Activated CD4-positive, alpha-beta T cell treated with anti-CD3 and anti-CD28 coated beads, Interleukin-10, Interleukin-2, amounts not matched to agents 100 ng/mL and 50 ng/mL, durations not matched to agents 16 hours and 8 hours (primary cell): ENCODE measurements around the gene TCIRG1.

Source experiments
- DNase-seq: peaks from one replicate; pipeline ENCODE4 v3.0.0-alpha.2; 2020

TCIRG1 gene

DNA sequence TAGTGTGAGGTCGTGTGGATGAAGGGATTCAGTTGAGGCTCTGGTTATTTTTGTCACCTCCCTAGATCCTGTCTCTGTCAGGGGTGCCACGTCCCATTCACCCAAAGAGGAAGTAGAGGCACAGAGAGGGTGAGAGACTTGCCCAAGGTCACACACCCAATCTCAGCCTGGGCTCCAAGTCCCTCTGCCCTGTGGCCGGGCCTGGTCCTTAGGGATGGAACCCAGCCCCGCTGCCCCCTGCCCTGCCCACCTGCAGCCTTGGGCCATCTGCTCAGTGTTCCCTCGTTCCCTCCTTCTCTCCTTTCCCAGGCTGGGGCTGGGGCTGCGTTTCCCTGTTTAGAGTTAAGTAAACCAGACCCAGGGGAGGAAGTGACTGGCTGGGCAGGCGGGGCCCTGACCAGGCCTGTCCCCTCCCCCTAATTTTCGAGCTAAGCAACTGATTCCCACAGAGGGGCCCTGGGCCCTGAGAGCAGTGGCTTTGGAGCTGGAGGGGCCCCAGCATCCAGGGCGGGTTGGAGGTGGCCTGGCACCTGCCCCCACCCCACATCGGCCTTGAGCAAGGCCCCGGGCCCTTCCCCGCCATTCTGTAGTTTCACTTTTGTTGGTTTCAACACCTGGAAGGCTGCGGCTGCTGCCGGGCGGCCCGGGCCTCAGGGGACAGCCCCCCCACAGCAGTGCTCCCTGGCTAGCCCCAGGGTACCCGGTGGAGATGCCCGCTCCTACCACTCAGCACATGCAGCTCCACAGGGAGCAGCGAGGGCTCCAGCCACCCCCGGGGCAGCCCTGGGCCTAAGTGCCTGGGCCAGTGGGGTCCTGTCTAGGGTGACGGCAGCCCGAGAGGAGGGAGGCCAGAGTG lies 1.5 kb downstream of the TCIRG1 start:
- DNase-seq, result peak; percentile 62

DNA sequence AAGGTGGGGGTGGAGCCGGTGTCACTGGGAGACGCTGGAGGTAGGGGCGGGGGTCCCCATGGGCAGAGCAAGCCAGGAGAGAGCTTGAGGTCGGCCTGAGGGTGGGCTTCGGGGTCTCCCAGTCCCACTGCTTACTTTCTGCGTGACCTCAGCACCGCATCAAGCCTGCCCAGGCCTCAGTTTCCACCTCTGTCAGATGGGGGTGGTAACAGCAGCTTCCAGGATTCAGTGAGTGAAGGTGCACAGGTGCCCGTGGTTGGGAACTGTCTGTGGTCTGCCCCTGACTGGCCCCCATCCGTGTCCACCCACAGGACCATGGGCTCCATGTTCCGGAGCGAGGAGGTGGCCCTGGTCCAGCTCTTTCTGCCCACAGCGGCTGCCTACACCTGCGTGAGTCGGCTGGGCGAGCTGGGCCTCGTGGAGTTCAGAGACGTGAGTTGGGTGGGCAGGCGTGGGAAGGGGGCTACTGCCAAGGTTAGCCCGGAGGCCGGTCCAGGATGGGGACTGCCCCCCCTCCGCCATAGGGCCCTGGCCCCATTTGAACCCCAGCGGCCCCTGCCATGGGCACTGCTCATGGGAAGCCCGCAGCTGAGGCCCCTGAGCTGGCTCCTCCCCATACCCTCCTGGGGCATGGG lies 2.2 kb downstream of the TCIRG1 start:
- no peak for DNase-seq

GRCh38 chr11:68041617-68042218 lies 2.9 kb downstream of the TCIRG1 start:
- no peak for DNase-seq

DNA sequence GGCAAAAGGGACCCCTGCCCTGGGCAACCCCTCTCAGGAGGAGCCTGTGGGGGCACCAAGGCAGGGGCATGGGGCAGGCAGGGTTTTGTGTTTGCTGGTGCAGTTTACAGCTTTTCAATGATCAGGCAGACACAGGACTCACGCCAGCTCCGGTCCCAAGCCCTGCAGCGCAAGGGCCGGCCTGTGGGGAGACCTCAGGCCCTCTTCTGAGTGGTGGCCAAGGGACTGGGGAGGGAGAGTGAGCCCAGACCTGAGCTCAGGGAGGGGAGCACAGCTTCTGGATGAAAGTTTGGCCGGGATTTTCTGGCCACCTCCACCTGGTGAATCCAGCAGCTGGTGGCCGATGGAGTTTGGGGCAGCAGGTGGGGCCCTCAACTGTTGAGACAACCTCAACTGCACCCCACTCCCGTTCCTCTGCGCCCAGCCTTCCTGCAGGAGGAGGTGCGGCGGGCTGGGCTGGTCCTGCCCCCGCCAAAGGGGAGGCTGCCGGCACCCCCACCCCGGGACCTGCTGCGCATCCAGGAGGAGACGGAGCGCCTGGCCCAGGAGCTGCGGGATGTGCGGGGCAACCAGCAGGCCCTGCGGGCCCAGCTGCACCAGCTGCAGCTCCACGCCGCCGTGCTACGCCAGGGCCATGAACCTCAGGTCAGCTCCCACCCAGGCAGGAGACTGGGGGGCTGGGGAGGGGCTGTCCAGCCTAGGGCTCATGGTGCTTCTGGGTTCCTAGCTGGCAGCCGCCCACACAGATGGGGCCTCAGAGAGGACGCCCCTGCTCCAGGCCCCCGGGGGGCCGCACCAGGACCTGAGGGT lies 3.6 kb downstream of the TCIRG1 start:
- no peak for DNase-seq

GRCh38 chr11:68043029-68043348 lies 4.2 kb downstream of the TCIRG1 start:
- no peak for DNase-seq

- no peak for DNase-seq
Observed at GRCh38 chr11:68043349-68044144, 4.7 kb downstream of the TCIRG1 start.

GRCh38 chr11:68044145-68044813 lies 5.5 kb downstream of the TCIRG1 start:
- DNase-seq, result no peak

GRCh38 chr11:68044898-68045351 lies 6.1 kb downstream of the TCIRG1 start:
- DNase-seq, result no peak

DNA sequence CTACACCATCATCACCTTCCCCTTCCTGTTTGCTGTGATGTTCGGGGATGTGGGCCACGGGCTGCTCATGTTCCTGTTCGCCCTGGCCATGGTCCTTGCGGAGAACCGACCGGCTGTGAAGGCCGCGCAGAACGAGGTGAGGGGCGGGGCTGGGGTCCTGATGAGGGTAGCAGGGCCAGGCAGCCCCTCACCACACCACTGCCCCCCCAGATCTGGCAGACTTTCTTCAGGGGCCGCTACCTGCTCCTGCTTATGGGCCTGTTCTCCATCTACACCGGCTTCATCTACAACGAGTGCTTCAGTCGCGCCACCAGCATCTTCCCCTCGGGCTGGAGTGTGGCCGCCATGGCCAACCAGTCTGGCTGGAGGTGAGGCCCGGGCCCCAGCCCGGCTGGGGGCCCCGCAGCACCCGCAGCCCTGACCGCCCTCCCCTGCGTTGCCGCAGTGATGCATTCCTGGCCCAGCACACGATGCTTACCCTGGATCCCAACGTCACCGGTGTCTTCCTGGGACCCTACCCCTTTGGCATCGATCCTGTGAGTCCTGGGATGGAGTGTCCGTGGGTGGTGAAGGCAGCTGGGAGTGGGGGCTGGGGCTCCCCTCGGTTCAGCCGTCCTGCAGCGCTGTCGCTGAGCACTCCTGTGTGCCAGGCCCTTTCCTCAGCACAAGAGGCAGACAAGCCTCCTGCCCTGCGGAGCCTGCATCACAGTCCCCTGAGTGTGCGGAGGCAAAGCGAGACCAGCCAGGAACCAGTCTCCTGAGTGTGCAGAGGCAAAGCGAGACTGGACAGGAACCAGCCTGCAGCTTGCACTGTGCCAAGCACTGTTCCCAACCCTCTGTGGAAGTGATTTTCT lies 8.8 kb downstream of the TCIRG1 start:
- DNase-seq, result no peak

DNA sequence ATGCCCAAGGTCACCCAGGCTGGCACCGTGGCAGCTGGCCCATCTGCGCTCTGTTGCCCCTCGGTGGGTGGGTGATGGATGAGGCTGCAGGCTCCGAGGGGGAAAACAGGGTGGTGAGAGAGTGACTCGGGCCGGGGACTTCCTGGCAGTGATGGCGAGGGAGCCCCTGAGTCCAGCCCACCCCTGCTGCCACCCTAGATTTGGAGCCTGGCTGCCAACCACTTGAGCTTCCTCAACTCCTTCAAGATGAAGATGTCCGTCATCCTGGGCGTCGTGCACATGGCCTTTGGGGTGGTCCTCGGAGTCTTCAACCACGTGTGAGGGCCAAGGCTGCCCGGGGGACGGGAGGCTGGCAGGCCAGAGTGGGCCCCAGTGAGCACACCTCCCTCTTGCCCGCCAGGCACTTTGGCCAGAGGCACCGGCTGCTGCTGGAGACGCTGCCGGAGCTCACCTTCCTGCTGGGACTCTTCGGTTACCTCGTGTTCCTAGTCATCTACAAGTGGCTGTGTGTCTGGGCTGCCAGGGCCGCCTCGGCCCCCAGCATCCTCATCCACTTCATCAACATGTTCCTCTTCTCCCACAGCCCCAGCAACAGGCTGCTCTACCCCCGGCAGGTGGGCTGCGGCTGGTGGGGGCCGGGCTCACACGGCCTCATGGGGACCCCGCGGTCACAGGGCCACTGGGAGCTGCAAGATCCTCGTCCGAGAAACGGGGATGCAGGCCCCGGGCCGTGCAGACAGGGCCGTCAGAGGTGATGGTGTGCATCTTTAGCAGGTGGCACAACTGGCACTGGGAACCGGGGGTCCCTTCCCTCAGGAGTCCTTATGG lies 10.1 kb downstream of the TCIRG1 start:
- DNase-seq, result no peak

- DNase-seq, result no peak
Observed at GRCh38 chr11:68049509-68050370, 10.9 kb downstream of the TCIRG1 start.

DNA sequence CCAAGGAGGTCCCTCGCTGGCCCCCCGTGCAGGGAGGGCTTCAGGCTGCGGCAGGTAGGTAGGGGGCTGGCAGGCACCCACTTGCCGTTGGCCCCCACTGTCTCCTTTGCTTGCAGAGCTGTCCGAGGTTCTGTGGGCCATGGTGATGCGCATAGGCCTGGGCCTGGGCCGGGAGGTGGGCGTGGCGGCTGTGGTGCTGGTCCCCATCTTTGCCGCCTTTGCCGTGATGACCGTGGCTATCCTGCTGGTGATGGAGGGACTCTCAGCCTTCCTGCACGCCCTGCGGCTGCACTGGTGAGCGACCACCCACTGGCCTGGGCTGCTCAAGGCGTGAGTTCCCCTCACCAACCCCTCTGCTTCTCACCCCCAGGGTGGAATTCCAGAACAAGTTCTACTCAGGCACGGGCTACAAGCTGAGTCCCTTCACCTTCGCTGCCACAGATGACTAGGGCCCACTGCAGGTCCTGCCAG lies 11.6 kb downstream of the TCIRG1 start:
- DNase-seq, result no peak

DNA sequence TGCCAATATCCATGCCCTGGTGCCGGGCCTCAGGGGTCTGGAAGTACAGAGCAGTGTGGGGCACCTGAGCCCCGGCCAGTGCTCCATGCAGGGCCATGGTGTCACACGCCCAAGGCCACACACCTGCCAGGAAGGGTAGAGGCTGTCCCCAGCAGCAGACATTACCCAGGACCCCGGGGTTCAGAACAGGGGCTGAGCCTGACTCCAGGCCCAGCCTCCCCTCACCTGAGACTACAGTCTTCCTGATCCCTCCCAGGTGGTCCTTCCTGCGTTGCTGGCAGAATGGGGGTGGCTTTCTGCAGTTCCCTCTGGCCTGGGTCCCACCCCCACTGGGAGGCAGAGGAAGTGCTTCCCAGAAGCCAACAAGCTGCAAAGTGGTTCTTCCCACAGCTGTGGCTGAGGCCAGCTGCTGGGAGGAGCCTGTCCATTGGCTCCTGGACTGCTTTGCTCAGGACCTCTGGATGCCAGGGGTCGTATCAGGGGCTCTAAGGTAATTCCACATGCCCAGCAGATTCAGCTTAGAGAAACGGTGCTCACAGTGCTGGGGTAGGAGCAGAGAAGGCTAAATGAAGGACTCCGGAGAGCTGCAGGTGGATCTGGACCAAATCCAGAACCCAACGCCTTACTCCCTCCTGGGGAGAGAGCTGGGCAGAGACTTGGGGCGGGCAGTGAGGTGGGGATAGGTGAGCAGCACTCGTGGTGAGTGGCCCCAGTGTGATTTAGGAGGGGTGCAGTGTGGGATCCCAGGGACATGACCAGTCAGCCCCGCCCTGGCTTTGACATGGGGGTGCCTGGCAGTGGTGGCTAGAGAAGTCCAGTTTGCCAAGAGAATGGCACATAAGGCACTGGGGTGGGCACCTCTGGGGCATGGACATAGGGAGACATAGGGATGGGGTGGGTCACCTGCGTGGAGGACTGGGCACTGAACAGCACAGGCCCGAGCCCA lies 12.6 kb downstream of the TCIRG1 start:
- DNase-seq, result no peak

DNA sequence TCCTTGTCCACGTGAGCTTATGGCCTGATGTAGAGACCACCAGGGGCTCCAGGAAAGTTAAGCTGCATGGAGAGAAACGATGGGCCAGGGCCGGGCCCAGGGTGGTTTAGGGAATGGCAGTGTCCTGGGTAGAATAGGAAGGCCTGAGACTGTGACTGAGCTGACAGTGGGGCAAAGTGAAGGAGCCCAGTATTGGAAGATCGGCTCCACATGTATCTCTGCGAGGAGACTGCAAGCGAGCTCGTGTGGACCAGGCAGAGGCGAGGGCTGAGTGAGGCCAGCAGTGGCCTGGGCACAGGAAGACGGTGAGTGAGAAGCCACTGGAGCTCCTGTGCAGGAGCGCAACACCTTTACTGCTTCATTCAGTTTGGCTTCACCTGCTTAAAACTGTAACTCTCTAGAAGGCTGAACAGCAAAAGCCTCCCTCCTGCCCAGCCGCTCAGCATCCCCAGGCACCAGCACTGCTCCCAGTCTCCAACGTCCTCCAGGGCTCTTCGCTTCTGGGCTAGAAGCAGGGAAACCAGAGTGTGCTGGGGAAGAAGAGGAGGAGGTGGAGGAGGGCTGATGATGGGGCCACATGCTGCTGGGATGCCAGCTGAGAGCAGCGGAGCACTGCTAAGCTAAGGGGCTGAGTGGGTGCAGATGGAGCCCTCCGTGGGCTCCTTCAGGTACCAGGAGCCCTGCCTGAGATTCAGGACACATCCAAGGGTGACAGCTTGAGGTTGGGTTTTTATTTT lies 13.5 kb downstream of the TCIRG1 start:
- DNase-seq, result no peak

GRCh38 chr11:68053117-68053516 lies 14.3 kb downstream of the TCIRG1 start:
- DNase-seq, result no peak

DNA sequence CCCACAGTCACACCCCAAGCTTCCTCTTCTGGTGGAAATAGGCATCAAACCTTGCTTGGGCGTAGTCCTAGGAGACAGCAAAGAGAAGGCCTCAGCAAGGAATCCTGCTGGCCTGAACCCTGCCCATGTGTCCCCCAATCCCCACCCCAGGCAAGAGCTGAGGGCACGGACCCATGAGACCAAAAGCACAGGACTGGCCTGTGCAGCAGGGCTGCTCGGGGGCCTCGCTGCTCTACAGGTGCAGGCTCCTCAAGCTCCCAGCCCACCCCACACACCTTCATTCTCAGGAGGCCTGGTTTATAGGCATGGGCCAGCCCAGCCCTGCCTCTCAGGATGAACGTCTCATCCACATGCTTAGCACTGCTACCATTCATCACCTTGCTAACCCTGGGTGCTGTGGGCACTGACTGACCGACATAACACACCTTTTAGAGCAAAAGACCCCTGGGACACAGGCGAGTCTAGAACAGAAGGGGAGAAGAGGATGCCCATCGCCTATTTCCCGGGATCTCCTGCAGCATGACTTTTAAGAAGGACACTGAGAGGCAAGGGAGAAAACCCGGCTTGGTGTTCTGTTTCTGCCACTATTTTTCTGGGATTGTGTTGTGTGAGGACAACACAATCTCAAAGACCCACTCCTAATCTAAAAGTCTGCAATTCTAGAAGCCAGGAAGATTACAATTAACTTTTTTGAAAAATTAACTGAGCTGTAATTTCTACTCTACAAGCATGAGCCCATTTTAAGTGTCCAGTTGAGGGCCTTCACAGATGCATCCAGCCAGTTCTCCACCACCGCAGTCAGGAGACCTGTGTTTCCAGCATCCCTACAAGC lies 15.4 kb downstream of the TCIRG1 start:
- DNase-seq, result no peak
